Measurements from ENCODE around the gene HAND2. TPM values are rescaled to one million over a fixed set of nuclear protein-coding genes. Genes with fewer than 3 reads are reported as not detected.

Gene HAND2
- total RNA-seq, 1 experiment from 2014 or later = 0.16 TPM

DNA sequence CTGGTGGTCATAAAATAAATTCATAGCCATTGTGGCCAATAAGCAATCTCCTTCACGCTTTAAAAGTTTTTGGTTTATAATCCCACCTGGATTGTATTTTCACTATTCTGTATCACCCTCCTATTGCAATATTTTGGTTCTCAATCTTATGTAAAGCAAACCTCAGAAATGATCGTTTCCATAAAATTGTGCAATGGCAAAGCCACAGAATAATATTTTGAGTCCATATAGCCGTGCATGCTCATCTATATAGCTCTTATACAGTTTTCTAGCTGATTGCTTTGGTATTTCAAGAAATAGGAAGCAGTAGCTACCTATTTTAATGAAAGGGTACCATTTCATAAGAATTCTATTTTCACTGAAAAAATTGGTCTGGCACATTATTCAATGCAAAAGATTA is 10.0 kb upstream of the HAND2 start:
- no peak for DNase-seq
- Histone ChIP-seq H3K4me3 (no peak overlapping the region), H3K9me3 (no peaks in the 10 kb centered on the region), H3K27me3 (peaks cover 2% of the 10 kb centered on the region; the same call in 1 of the 2 replicates), H3K36me3 (no peaks in the 10 kb centered on the region)

GRCh38 chr4:173538909-173539445 is 8.9 kb upstream of the HAND2 start:
- Histone ChIP-seq H3K27me3 (peaks cover 2% of the 10 kb centered on the region; the same call in 1 of the 2 replicates), H3K4me3 (no peak overlapping the region), H3K36me3 (no peaks in the 10 kb centered on the region), H3K9me3 (no peaks in the 10 kb centered on the region)
- DNase-seq = no peak

DNA sequence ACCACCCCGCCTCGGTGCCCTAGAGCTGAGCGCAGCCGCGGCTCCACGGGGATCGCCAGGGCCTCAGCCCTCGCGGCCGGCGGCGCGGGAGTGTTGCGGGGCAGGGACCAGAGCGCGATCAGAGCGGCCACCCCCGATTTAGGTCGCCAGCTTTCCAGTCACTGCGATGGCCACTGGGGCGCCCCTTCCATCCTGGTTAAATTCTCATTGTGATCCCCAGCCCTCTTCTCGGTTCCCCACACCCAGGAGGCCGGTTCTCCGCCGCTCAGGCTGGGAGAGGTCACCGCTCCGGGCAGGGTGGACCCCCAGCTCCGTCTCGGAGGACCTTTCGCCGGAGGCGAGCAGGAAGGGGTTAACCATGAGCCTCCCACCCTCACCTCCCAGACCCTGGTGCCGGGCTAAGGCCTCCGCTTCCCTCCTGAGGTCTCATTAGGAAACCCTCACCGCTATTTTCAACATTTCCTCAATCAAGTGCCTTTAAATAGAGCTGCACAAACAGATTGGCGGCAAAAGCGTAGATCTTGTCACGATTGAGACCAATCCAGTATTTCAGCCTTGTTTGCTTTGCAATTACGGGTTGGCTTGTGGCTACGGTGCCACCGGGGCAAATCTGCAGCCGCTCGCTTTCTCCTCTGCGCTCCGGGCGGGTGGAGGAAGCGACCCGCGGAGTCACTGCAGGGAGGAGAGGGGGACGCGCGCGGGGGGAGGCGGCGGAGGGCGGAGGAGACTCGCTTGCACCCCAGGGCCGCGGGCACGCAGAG is 8.3 kb upstream of the HAND2 start:
- no peaks in the 10 kb centered on the region for H3K36me3 ChIP-seq
- peaks cover 2% of the 10 kb centered on the region; the same call in 1 of the 2 replicates for H3K27me3 ChIP-seq
- DNase-seq = no peak
- no peak overlapping the region for H3K4me3 ChIP-seq
- H3K9me3 ChIP-seq = no peaks in the 10 kb centered on the region

GRCh38 chr4:173537613-173538147 is 7.7 kb upstream of the HAND2 start:
- peaks cover 2% of the 10 kb centered on the region; the same call in 1 of the 2 replicates for H3K27me3 ChIP-seq
- no peaks in the 10 kb centered on the region for H3K36me3 ChIP-seq
- DNase-seq = no peak
- no peak overlapping the region for H3K4me3 ChIP-seq
- no peaks in the 10 kb centered on the region for H3K9me3 ChIP-seq

DNA sequence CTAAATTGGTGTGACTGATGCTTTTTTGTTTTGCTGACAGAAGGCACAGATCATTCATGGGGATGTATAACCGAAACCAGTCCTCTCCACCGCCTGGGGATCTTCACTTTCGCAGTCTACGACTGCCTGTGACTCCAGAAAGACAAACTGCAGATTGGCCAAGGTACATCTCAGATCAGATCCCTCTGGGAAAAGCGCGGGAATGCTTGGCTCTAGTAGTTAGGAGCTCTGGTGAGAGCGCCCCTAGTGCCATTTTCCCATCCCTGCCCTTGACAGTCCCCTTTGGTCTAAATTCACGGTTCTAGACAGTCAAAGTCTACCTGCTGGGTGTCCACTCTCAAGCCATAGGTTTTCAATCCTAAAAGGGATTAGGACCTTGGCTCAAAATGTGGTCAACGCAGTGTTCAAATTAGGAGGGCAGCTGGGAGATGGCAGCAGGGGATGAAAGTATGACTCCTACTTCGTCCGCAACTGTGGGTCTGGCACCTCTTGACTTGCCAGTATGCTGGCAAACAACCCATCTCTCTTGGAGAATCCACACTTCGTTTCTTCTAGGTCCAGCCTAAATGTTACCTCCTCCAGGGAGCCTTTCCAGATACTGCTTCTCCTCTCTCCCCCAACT is 6.9 kb upstream of the HAND2 start:
- H3K9me3 ChIP-seq = no peaks in the 10 kb centered on the region
- DNase-seq = no peak
- peaks cover 2% of the 10 kb centered on the region; the same call in 1 of the 2 replicates for H3K27me3 ChIP-seq
- H3K36me3 ChIP-seq = no peaks in the 10 kb centered on the region
- H3K4me3 ChIP-seq = no peak overlapping the region

DNA sequence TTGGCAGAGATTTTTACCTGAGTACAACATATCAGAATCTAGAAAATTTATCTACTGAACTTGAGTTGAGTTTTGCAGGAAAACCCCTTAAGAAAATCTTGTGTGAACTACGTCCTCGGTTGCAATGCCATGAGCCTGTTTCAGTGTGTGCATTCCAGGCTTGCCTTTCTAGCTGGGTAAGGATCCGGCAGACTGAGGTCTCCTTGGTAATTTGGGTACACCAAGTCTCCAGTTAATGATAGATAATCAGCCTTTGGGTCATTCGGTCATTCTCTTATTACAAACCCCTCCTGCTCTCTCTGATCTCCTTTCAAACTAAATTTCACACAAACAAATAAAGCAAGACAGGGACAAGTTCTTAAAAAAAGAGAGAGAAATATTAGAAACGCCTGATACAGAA is 5.9 kb upstream of the HAND2 start:
- Histone ChIP-seq H3K9me3 (no peaks in the 10 kb centered on the region), H3K36me3 (no peaks in the 10 kb centered on the region), H3K4me3 (no peak overlapping the region), H3K27me3 (peaks cover 2% of the 10 kb centered on the region; the same call in 1 of the 2 replicates)
- DNase-seq = no peak

- DNase-seq = no peak
- Histone ChIP-seq H3K9me3 (no peaks in the 10 kb centered on the region), H3K27me3 (no peaks in the 10 kb centered on the region; the same call in 1 of the 2 replicates), H3K36me3 (no peaks in the 10 kb centered on the region), H3K4me3 (no peak overlapping the region)
Measured at GRCh38 chr4:173535165-173535902, 5.3 kb upstream of the HAND2 start.

- Histone ChIP-seq H3K9me3 (no peaks in the 10 kb centered on the region), H3K27me3 (no peaks in the 10 kb centered on the region), H3K4me3 (no peak overlapping the region), H3K36me3 (no peaks in the 10 kb centered on the region)
- no peak for DNase-seq
Measured at GRCh38 chr4:173534434-173534833, 4.4 kb upstream of the HAND2 start.

- DNase-seq = no peak
- H3K4me3 ChIP-seq = no peak overlapping the region
- no peaks in the 10 kb centered on the region for H3K27me3 ChIP-seq
- H3K36me3 ChIP-seq = no peaks in the 10 kb centered on the region
- H3K9me3 ChIP-seq = no peaks in the 10 kb centered on the region
Measured at GRCh38 chr4:173532725-173533511, 2.9 kb upstream of the HAND2 start.

DNA sequence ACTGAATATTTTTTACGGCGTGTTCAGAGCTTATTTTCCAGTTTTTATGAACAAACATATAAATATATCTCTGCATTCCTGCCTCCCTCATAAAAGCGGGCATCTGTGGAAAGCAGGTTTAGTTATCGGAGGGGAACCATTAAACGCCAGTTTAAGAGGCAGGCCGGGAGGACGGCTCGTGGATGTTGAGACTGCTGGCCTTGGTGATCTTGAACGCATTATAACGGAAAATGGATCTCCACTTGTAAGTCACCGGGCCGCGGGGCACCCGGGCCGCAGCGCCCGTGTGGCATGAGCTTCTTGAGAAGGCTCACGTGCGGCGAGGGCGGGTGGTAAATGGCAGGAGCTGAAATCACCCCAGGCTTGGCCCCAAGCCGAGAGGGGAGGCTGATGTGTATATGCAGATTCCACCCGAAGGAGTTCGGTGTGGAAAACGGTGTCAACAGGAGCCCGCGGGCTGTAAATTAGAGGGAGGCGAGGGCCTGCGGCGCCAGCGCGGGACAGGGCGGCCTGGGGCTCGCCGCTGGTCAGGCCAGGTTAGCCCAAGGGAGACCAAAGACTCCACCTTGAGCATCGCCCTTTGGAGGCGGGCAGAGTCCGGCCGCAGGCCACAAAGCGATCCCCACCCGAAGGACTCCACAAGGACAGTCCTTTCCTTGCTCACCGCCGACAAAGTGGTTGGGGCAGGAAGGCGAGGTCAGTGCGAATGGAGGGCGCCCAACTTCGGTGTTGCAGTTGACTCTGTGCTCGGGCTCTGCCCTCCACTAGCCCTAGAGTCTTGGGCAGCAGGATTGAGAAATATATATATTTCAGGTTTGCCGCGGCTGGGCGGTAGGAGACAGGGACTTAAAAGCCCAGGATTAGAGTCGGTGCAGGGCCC is 1.3 kb upstream of the HAND2 start:
- no peak overlapping the region for H3K4me3 ChIP-seq
- H3K27me3 ChIP-seq = no peaks in the 10 kb centered on the region
- no peaks in the 10 kb centered on the region for H3K9me3 ChIP-seq
- DNase-seq = no peak
- no peaks in the 10 kb centered on the region for H3K36me3 ChIP-seq

GRCh38 chr4:173530326-173531085 is 477 bp upstream of the HAND2 start:
- Histone ChIP-seq H3K36me3 (no peaks in the 10 kb centered on the region), H3K4me3 (peak overlapping the region; percentile 59), H3K9me3 (no peaks in the 10 kb centered on the region), H3K27me3 (no peaks in the 10 kb centered on the region)
- DNase-seq = no peak

DNA sequence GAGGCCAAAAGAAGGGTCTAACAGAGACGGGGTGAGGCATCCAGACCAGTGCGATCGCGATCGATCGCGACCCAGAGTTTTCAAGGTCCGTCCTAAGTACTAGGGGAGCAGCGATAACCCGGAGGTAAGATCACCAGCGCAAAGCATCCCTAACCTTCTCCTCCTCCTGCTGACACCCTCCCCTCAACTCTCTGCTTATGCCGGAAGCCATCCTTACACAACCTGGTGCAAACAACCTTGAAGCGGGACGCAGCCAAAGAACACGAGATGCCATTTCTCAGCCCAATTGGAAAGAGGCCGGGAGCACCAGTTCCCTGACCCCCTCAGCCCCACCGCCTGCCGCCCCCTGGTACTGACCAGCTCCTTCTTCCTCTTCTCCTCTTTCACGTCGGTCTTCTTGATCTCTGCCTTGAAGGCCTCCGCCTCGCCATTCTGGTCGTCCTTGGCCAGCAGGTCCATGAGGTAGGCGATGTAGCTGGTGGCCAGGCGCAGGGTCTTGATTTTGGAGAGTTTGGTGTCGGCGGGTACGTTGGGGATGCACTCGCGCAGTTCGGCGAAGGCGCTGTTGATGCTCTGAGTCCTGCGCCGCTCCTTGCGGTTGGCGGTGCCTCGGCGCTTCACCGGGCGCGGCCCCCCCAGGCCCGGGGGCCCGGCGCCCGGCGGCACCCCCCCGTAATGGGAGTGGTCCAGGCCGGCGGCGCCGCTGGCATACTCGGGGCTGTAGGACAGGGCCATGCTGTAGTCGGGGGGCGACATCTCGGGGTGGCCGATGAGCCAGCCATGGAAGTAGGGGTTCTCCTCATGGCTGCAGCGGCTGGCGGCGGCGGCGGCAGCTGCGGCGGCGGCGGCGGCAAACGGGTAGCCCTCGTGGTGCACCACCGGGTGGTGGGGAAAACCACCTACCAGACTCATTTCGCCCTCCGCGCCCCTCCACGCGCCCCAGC is 1.4 kb downstream of the HAND2 start:
- no peaks in the 10 kb centered on the region for H3K9me3 ChIP-seq
- no peaks in the 10 kb centered on the region for H3K27me3 ChIP-seq
- no peaks in the 10 kb centered on the region for H3K36me3 ChIP-seq
- DNase-seq = peak; percentile 20
- H3K4me3 ChIP-seq = peak overlapping the region; percentile 42

- H3K4me3 ChIP-seq = no peak overlapping the region
- no peaks in the 10 kb centered on the region for H3K27me3 ChIP-seq
- DNase-seq = no peak
- no peaks in the 10 kb centered on the region for H3K9me3 ChIP-seq
- H3K36me3 ChIP-seq = no peaks in the 10 kb centered on the region
Measured at GRCh38 chr4:173527103-173527891, 2.7 kb downstream of the HAND2 start.

Measured in MG63 (cell line).